D721Med (cell line): ENCODE results near the gene NOPCHAP1.
A peak's percentile ranks its signal among the peaks of the same experiment; 100 is the strongest.
"Not testable (repeated sequence)": the region's sequence is repeated elsewhere in the genome, so short reads cannot be mapped to it uniquely, and the experiment has no call there.

Experiments used
- DNase-seq: peaks from one replicate; pipeline ENCODE4 v3.0.0; 2011; ENCODE audit warnings: low spot score; ENCODE audit not compliant: insufficient read length
- FAIRE-seq: peaks from 2 replicates; lab custom pipeline; 2011; peaks lifted over from hg19 to GRCh38; lab: Jason Lieb, UNC
- TF ChIP-seq, protein P1 (sequence below): IDR thresholded peaks from 2 replicates; pipeline ENCODE4 v1.5.1; 2012; ENCODE audit warnings: mild to moderate bottlenecking, control low read depth; ENCODE audit not compliant: insufficient read depth; ENCODE audit errors: missing control alignments

Gene NOPCHAP1

DNA sequence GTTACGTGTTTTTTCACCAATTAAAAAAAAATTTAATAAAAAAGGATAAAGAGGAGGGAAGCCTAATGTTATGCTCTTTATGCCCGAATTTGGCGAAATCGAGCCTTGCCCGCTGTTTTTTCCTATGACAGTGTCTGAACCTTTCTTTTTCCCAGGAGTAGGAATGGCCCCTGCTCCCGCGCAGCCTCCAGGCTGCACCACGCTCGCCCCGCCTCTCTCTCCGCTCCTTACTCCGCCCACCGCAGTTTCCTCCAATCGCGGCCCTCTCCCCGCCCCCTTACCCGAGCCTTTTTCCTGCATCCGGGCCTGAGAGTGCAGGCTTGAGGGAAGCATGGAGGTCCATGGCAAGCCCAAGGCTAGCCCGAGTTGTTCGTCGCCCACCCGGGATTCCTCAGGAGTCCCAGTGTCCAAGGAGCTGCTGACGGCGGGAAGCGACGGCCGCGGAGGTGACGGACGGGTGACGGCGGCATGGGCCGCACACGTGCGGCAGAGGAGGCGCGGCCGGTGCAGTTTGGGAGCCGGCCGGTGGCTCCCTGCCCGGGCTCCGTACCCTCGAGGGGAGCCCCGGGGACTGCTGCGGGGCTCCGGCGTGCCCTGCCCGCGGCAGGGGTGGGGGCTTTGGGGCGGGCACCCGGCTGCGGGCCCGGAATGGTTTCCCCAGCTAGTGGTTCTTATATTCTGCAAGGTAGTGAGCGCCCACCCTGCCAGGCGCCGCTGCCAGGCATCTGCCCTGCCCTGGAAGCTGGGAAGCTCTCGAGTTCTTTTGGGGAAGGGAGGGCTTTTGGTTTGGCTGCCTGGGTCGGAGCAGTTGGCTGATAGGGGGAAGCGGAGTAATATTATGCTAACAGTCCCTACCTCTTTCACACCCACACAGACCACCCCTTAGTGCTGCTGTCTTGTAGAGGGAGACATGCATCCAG is at the start of gene NOPCHAP1:
NOPCHAP1 (plus strand) TSS at position 295 of the 920 bp plus-strand sequence; CDS start at position 332, 37 bp downstream.
- TF ChIP-seq, protein P1, sequence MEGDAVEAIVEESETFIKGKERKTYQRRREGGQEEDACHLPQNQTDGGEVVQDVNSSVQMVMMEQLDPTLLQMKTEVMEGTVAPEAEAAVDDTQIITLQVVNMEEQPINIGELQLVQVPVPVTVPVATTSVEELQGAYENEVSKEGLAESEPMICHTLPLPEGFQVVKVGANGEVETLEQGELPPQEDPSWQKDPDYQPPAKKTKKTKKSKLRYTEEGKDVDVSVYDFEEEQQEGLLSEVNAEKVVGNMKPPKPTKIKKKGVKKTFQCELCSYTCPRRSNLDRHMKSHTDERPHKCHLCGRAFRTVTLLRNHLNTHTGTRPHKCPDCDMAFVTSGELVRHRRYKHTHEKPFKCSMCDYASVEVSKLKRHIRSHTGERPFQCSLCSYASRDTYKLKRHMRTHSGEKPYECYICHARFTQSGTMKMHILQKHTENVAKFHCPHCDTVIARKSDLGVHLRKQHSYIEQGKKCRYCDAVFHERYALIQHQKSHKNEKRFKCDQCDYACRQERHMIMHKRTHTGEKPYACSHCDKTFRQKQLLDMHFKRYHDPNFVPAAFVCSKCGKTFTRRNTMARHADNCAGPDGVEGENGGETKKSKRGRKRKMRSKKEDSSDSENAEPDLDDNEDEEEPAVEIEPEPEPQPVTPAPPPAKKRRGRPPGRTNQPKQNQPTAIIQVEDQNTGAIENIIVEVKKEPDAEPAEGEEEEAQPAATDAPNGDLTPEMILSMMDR: no peak
- FAIRE-seq (no peak), DNase-seq (peak; percentile 74)

DNA sequence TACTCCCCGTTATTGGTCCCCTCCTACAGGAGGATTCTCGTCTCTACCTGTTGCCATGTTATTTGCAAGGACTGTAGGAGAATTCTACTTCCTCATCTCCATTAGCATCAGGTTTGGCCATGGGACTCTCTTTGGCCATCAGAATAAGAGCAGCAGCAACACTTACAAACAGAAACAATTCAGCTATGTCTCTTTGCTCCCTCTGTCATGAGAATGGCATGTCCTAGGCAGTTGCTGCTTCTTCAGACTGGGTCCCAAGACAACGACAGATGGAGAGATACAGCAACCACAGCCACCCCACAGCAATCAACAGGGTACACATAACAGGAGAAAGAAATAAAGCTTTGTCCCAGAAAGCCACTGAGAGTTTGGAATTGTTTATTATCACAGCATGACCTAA is 47.7 kb upstream of the NOPCHAP1 start:
- TF ChIP-seq, protein P1: no peak
- DNase-seq (no peak), FAIRE-seq (no peak)

DNA sequence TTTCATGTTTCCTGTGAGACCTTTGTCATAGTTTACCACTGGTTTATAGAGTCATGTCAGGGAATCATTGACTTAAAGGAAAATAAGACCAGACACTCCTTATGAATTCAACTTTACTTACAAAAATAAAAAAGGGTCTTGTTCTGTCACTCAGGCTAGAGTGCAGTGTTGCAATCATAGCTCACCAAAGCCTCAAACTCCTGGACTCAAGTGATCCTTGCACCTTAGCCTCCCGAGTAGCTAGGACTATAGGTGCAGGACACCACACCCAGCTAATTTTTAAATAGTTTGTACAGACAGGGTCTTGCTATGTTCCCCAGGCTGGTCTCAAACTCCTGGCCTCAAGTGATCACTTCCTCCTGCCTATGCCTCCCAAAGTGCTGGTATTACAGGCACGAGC is 47.0 kb upstream of the NOPCHAP1 start:
- DNase-seq: no peak
- TF ChIP-seq, protein P1: no peak
- FAIRE-seq: no peak

GRCh38 chr12:104941454-104941853 is 44.7 kb upstream of the NOPCHAP1 start:
- FAIRE-seq (no peak), DNase-seq (no peak)
- TF ChIP-seq, protein P1: no peak

DNA sequence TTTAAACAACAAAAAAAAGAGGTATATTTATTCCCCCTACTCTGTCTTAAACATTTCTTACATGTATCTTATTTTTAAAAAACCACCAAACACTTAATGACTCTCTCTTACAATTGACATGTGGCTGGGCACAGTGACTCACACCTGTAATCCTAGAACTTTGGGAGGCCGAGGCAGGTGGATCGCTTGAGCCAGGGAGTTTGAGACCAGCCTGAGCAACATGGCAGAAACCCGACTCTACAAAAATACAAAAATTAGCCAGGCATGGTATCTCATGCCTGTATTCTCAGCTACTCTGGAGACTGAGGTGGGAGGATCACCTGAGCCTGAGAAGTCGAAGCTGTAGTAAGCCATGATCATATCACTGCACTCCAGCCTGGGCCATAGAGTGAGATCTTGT is 44.0 kb upstream of the NOPCHAP1 start:
- FAIRE-seq (no peak), DNase-seq (no peak)
- TF ChIP-seq, protein P1: no peak

- FAIRE-seq, DNase-seq: not testable (repeated sequence)
These were observed 42.7 kb upstream of the NOPCHAP1 start for GRCh38 chr12:104943401-104943800.

DNA sequence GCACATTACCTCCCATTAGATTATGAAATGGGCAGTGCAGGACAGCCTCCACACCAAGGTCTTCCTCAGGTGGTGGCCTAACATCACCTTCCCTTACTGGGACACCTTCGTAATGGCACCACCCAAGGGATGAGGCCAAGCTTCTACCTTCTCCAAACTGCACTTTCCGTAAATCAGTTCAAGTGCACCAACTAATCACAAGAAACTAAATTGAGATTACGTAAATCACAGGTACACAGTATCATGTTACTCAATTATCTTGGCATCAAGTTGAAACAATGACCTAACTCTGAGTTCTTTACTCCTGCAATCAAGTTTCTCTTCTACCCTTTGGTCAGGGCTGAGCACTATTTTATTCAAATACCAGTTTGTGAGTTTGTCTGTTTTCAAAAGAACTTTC is 41.9 kb upstream of the NOPCHAP1 start:
- TF ChIP-seq, protein P1: no peak
- DNase-seq (no peak), FAIRE-seq (no peak)

DNA sequence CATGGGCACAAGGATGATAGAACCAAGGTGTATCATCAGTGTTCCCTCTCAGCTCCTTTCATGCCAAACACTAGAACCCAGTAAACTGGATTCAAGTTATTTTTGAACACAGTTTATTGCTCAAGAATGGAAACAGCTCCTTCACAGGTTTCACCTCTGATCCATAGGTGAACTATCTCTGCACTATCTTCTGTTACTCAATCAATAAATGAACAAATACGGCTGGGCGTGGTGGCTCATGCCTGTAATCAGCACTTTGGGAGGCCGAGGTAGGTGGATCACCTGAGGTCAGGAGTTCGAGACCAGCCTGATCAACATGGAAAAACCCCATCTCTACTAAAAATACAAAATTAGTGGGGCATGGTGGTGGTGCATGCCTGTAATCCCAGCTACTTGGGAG is 37.4 kb upstream of the NOPCHAP1 start:
- not testable (repeated sequence) for DNase-seq

More for the DNA sequence above, 37.4 kb upstream of the NOPCHAP1 start:
- not testable (repeated sequence) for FAIRE-seq
